Activated T-helper 1 cell treated with Interleukin-2 at 50 U/mL for 16 hours (primary cell): ENCODE data around the gene TEX14.
A peak's percentile ranks its signal among the peaks of the same experiment; 100 is the strongest.
"Not testable (repeated sequence)": the region's sequence is repeated elsewhere in the genome, so short reads cannot be mapped to it uniquely, and the experiment has no call there.

Experiments
- DNase-seq: peaks from one replicate; pipeline ENCODE4 v3.0.0-alpha.2; 2020; ENCODE audit warnings: low read depth

Gene TEX14

GRCh38 chr17:58688521-58688920 is 3.3 kb downstream of the TEX14 start:
- no peak for DNase-seq

DNA sequence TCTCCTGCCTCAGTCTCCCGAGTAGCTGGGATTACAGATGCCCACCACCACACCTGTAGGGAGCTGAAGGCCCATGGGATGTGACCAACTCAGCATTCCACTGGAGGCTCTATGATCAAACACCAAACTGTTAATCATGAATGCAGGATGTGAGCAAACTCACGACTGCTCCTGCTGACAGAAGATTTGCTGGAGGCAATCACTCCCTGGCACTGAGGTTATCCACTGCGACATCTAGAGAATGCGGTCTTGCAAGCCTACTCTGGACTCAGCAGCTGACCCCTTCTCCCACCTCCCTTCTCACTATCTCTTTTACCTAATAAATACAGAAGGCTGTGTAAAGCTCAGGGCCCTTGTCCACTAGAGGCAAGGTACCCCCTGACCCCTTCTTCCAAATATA is 4.9 kb downstream of the TEX14 start:
- no peak for DNase-seq

- not testable (repeated sequence) for DNase-seq
These were observed 7.4 kb downstream of the TEX14 start for GRCh38 chr17:58684462-58684861.

GRCh38 chr17:58684003-58684402 is 7.8 kb downstream of the TEX14 start:
- no peak for DNase-seq

DNA sequence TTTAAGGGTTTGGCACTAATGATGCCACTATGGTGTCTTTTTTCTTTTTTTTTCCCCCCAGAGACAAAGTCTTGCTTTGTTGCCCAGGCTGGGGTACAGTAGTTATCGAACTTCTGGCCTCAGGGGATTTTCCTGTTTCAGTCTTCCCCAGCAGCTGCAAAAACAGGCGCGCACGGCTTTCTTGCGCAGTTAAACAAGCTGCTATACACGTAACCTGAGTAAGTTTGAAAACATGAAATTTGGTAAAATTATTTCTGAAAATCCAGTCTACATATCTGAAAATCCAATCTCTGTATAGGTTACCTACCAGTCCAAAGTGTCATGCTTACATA is 11.8 kb downstream of the TEX14 start:
- DNase-seq: no peak

DNA sequence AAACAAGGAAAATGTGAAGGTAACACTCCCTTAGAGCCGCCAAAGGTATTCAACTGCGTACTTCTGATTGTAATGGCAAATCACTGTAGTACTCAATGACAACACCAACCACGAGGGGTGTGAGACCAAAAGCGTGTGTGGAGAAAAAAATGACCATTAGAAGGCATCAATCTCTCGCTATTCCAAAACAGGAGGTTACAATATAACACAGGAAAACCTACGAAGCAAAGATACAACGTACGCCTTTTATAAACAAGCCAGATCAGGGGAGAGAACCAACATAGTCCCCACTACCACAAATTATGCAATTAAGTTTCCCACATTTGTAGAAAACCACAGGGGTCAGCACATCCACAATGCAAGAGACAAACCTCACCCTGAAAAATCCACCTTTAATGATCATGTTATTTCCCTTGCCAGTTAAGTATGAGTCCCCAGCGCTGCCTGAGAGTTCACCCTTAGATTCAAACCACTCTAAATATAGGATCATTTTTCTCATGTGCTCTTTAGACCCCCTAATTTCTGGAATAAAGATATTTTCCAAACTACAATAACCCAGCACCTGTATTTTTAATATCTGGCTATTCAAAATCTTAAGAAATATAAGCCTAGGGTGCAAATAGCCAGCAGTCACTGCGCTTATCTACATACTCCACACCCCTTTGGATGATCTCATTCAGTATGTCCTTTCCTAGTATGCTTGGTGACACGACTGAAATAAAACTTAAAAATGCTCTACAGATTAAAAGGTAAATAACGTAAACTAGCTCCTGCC is 12.4 kb downstream of the TEX14 start:
- no peak for DNase-seq

- DNase-seq: not testable (repeated sequence)
These were observed 13.6 kb downstream of the TEX14 start for GRCh38 chr17:58678287-58678686.

GRCh38 chr17:58677194-58677880 is 14.5 kb downstream of the TEX14 start:
- DNase-seq: no peak

- DNase-seq: no peak
These were observed 19.9 kb downstream of the TEX14 start for GRCh38 chr17:58671969-58672368.

GRCh38 chr17:58669853-58670252 is 22.0 kb downstream of the TEX14 start:
- DNase-seq: no peak

DNA sequence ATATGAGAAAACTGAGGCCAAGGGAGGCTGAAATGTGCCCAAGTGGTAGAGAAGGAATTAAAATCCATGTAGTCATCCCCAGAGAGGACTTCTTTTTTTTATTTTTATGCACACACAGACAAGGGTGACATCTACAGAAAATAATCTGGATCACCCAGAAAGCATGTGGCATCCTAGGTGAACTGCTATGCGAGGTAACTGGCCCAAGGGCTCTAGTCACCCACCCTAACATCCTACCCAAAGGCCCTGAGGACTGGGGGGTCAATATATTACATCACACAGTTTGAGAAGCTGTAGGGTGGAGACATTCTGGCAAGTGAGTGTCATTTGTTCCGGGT is 23.3 kb downstream of the TEX14 start:
- no peak for DNase-seq

GRCh38 chr17:58667934-58668597 is 23.8 kb downstream of the TEX14 start:
- no peak for DNase-seq

DNA sequence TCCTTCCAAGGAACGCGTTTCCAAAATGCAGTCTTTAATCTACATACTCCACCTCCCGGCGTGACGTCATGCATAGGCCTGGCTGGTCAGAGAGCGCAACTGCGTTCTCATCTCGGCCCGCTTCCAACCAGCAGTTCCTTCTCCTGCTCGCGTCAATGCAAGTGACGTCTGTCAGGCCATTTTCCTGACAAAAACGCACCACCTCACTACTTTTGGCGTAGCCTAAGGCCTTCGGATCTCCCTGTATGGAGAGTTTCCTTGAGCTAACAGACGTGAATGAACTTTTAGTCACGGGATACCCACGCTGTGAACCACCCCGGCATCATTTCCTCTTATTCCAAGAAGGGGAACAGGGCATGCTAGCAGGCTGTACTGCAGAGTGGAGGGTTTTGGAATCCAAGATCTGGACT is 25.0 kb downstream of the TEX14 start:
- peak; percentile 4 for DNase-seq

DNA sequence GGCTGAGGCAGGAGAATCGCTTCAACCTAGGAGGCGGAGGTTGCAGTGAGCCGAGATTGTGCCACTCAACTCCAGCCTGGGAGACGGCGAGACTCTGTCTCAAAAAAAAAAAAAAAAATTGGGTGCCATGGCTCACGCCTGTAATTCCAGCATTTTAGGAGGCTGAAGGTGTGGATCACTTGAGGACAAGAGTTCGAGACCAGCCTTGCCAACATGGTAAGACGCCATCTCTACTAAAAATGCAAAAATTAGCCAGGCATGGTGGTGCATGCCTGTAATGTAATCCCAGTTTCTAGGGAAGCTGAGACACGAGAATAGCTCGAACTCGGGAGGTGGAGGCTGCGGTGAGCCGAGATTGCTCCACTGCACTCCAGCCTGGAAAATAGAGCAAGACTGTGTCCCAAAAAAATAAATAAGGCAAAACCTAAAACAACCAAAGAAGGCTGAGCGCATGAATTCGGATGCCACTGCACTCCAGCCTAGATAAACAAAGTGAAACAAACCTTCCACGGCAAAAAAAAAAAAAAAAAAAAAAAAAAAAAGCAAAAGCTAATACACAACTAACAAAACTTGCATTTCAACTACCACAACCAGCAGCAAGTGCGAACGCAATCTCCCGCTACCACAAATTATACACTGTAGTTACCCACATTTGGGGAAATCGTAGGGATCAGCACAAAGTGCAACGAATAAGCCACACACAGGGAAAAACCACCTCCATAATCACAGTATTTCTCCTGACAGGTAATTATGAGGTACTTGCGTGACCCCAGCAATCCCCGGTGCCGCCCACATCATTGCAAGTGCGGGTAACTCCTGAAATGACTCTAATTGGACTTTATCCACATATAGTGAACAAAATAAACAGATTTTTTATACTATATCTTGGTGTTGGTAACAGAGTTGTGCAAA is 25.6 kb downstream of the TEX14 start:
- DNase-seq: no peak

DNA sequence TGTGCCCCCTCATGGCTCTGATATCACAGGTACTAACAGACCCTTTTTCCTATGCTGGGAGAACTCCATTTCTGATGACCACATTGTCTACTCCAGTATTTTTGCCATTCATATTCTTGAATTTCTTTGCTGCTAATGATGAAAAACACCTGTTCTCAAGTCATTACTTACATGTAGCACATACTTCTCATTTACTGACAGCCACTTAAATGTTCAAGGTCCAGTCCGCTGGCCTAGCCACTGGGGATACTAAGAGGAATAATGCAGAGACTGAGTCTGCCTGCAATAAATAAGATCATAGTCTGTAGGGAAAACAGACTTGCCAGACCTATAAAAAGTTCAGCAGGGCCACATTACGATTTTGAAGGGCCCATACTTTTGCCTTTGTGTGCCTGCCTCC is 27.5 kb downstream of the TEX14 start:
- no peak for DNase-seq

DNA sequence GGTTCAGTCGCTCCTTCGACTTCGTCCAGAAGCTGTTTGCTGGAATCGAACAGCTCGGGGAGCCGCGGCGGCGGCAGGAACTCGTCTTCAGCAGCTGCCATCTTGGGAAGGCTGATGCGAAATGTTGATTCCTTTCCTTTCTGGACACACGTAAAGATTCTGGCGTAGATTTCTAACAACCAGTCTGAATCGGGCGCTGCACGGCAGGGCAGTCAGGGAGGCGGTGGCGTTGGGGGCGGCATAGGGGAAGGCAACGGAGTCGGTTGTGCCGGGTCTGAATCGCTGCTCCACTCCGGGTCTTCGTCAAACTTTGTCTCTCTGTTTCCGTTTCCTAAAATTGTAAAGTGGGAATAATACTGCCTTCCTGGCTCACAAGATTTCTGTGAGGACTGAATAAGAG is 30.3 kb downstream of the TEX14 start:
- DNase-seq: no peak

GRCh38 chr17:58660621-58661020 is 31.2 kb downstream of the TEX14 start:
- no peak for DNase-seq

- not testable (repeated sequence) for DNase-seq
These were observed 32.1 kb downstream of the TEX14 start for GRCh38 chr17:58659714-58660084.

DNA sequence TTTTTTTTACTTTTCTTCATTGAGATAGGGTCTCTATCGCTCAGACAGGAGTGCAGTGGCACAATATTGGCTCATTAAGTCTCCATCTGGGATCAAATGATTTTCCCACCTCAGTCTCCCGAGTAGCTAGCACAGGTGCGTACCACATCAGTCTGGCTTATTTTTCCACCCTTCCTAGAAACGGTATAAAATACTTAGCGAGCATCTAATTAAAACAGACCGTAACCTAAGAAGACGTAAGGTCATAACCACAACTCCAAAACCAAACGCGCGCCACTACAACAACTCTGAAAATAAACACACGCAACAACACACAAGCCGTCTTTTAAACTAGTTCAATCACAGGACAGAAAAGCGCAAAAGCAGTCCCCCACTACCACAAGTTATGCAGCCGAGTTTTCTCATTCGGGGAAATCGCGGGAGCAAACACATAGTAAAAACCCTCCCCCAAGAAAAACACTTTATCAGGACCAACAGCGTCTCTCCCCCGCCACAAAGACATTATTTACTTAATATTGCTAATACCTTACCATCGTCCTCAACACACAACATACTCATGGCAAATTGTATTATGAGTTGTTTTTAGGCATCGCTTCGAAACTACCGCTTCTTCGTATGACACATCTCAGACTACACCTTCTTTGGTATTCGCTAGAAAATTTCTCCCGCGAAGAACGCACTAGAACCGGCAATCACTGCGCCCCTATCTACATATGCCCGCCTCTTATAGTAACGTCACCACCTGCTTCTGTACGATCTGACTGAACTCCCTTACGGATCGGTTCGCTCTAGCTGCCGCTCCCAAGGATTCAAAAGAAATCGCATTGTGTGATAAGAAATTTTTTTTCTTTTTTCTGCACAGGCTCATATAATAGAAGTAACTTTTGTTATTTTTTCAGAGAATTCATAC is 32.8 kb downstream of the TEX14 start:
- DNase-seq: peak; percentile 48

DNA sequence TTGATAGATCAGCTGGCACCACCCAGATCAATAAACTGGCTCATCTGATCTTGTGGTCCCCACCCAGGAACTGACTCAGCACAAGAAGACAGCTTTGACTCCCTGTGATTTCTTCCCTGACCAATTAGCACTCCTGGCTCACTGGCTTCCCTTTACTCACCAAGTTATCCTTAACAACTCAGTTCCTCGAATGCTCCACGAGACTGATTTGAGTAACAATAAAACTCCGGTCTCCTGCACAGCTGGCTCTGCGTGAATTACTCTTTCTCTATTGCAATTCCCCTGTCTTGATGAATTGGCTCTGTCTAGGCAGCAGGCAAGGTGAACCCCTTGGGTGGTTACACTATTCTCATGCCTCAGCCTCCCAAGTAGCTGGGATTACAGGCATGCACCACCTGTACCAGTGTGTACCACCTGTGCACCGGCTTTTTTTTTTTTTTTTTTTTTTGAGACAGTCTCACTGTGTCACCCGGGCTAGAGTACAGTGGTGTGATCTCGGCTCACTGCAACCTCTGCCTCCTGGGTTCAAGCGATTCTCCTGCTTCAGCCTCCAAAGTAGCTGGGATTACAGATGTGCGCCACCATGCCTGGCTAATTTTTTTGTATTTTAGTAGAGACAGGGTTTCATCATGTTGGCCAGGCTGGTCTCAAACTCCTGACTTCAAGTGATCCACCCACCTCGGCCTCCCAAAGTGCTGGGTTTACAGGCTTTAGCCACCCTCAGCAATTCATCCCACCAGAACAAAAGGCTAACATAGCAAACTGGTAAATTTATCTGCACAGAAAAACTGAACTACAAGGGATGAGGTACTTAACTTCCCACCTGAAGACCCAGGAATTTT is 33.7 kb downstream of the TEX14 start:
- DNase-seq: not testable (repeated sequence)
